Measurements from ENCODE around the gene CBX8. TPM values are rescaled to one million over a fixed set of nuclear protein-coding genes. Genes with fewer than 3 reads are reported as not detected.

Gene CBX8
- total and polyA plus RNA-seq, 2 donors (not counting 3 experiments of a cell fraction or from before 2014, with no cell fraction given) = 0.69 to 3.1 TPM

GRCh38 chr17:79781736-79782575 lies 14.9 kb downstream of the CBX8 start:
- ChIA-PET CTCF (interaction anchor here (1.0 to 1.5 kb wide), 3 partner anchors 8 to 58 kb away, joined by 3 to 5 read pairs (median 4); partner anchors contain the start of gene CBX4), POLR2A (no interaction called here)
- intact Hi-C loops (cut with micrococcal nuclease) (no loop called here), dilution Hi-C loops (cut with MboI; ENCODE audit: extremely low pct_ligation_motif_present, low sequenced_read_pairs) (no loop called here)
- Histone ChIP-seq H3K4me2 (ENCODE audit: insufficient read depth, low read length) (no peak overlapping the region), H3K36me3 (ENCODE audit: control insufficient read depth in 2 of 2, extremely low read depth in 1 of 2, insufficient read depth in 2 of 2, low read length in 2 of 2) (peaks cover 0 to 9% of the 10 kb centered on the region in 2 experiments), H3K9ac (replicated peaks; ENCODE audit: extremely low read depth, insufficient read depth, low read length) (no peak overlapping the region), H3K4me3 (replicated peaks in 1 of 3; ENCODE audit: insufficient read depth in 1 of 3, low read depth in 1 of 3, low read length in 3 of 3) (no peak overlapping the region), H3K79me2 (ENCODE audit: control insufficient read depth, insufficient read depth, low read length) (no peaks in the 10 kb centered on the region), H2AFZ (ENCODE audit: low read depth, low read length) (no peak overlapping the region), H3K27ac (ENCODE audit: insufficient read depth, low read depth, low read length) (no peak overlapping the region), H3K27me3 (ENCODE audit: control insufficient read depth in 2 of 2, insufficient read depth in 2 of 2, low read length in 2 of 2) (peaks cover 0 to 3% of the 10 kb centered on the region in 2 experiments), H3K9me3 (replicated peaks; ENCODE audit: control insufficient read depth, insufficient read depth, low read length) (no peaks in the 10 kb centered on the region), H4K20me1 (replicated peaks; ENCODE audit: control insufficient read depth, extremely low read depth, insufficient read depth, low read length) (no peaks in the 10 kb centered on the region), H3K9me1 (replicated peaks; ENCODE audit: control insufficient read depth, extremely low read depth, insufficient read depth, low read length) (no peaks in the 10 kb centered on the region), H3K4me1 (ENCODE audit: control insufficient read depth, extremely low read depth, insufficient read depth, low read length) (peaks cover 9% of the 10 kb centered on the region)
- TF ChIP-seq EZH2 (IDR thresholded peaks at IDR 0.05; ENCODE audit: borderline replicate concordance, low read depth, low read length, severe bottlenecking) = no peak
- TF ChIP-seq FOS (IDR thresholded peaks at IDR 0.05; ENCODE audit: borderline replicate concordance, insufficient read depth, low read length) = no peak
- TF ChIP-seq POLR2AphosphoS5 (IDR thresholded peaks at IDR 0.05; ENCODE audit: insufficient read depth, low read depth, low read length) = no peak
- TF ChIP-seq CTCF (IDR thresholded peaks at IDR 0.05; ENCODE audit: extremely low read depth in 1 of 2, insufficient read depth in 1 of 2, low read depth in 1 of 2, low read length in 2 of 2) = no peak
- TF ChIP-seq JUN (IDR thresholded peaks at IDR 0.05; ENCODE audit: borderline replicate concordance, insufficient read depth, insufficient read length, low read depth) = no peak
- TF ChIP-seq GATA2 (IDR thresholded peaks at IDR 0.05; ENCODE audit: insufficient read depth, insufficient read length, low read depth, low read length) = no peak
- TF ChIP-seq POLR2A (IDR thresholded peaks at IDR 0.05; ENCODE audit: low read depth, low read length) = no peak
- DNase-seq (ENCODE audit: low read depth, low spot score) (no peak), FAIRE-seq (no peak)
- BruUV-seq (replicated peaks) = no TSS peak
